Measurements from ENCODE around the gene DNAJB2.

DNAJB2 gene

DNA sequence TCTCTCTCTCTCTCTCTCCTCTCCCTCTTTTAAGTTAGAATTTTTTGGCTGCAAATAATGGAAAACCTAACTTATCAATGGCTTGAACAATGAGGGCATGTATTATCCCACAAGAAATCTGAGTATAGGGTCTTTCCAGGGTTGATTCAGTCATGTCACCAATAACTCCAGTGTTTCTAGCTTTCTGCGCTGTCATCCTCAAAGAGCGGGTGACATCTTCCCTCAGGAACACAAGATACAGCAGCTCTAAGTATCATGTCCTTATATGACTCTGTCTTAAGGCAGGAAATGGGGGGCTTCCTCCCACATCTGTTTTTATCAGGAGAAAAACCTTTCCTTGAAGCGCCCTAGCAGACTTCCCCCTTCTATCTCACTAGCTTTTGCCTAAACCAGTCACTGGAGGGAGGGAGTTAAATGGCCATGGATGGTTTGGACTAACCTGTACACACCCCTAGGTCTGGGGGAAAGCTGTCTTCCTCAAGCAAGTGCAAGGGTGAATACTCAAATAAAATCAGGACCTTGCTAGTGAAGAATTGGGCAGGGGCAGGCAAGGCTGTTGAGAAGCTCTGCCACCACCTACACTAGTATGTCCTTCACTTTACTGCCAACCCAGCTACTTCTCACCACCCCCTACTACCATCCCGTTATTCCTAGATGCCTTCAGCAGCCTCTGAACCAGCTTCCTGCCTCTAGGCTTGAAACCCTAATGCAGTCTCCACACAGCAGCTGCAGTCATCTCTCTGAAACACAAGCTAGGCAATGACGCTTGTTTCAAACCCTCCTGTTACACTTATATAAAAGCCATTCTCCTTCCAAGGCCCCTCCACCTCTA lies 17.9 kb upstream of the DNAJB2 start:
- no peak for DNase-seq

DNA sequence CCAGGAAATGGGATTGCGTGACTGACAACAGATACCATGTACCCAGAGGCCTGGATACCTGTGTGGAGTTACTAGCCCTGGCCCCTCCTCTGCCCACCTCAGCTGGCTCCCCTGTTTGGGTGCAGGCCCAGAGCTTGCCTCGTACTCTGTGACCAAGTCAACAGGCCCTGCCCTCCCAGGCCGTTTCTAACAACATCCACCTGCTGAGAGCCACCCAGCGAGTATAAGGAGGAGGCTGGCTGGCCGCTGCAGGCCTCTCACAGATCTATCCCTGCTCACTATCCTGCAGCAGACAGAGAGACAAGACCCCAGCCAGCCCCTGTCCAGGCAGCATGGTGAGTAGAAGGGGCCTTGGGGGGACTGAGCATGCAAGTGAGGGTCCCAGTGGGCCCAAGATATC lies 12.9 kb upstream of the DNAJB2 start:
- DNase-seq, result no peak

- DNase-seq, result no peak
Measured at GRCh38 chr2:219266886-219267285, 12.3 kb upstream of the DNAJB2 start.

GRCh38 chr2:219268294-219268693 lies 10.9 kb upstream of the DNAJB2 start:
- DNase-seq, result no peak

DNA sequence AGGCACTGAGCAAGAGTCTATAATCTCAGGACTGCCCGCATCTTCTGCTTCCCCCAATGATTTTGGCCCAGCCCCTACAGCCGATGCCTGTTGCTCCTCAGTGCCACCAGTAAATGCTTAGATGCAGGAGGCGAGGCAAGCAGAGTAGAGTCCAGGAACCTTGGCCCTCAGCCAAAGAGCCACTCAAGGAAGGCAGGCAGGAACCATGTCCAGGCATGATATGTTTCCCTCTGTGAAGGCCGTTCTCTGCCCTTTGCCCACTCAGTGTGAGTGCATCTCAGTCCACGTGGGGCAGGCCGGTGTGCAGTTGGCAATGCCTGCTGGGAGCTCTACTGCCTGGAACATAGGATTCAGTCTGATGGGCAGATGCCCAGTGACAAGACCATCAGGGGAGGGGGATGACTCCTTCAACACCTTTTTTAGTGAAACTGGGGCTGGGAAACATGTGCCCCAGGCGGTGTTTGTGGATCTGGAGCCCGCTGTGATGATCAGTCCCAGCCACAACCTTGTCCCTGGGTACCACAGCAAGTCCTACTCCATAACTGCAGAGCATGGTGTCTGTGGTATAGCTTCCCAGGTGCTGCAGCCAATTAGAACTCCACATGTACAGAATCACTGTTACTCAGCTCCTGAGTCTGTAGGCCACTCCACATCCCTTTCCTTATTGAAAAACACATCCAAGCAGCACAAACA lies 9.7 kb upstream of the DNAJB2 start:
- no peak for DNase-seq

- no peak for DNase-seq
Measured at GRCh38 chr2:219270055-219270372, 9.2 kb upstream of the DNAJB2 start.

DNA sequence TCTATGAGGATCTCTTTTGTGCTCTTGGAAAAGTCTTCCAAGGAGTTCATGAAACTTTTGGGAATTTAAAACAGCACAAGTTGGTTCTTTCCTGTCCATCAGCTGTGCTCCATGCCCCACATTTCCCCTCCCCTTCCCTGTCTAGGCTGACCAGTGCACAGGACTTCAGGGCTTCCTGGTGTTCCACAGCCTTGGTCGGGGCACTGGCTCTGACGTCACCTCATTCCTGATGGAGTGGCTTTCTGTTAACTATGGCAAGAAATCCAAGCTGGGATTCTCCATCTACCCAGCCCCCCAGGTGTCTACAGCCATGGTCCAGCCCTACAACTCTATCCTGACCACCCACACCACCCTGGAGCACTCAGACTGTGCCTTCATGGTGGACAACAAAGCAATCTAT lies 8.1 kb upstream of the DNAJB2 start:
- no peak for DNase-seq

DNA sequence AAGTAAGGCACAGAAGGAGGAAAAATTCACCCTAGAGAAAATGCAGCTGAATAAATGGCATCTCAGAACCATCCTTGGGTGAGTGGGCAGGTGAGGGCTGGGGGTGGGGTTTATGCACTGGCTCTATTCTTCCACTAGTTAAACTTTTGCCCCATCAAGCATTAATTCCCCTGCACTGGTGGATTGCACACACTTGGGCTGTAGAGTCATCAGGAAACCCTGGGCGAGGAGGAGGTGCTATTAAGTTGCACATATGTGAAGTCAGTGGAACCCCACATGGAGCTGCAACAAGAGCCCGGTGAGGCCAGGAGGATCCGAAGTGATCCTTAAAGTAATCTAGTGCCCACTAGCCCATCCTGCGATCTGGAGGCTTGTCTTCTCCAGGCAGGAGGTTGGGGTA lies 6.8 kb upstream of the DNAJB2 start:
- no peak for DNase-seq

GRCh38 chr2:219272995-219273394 lies 6.2 kb upstream of the DNAJB2 start:
- no peak for DNase-seq

DNA sequence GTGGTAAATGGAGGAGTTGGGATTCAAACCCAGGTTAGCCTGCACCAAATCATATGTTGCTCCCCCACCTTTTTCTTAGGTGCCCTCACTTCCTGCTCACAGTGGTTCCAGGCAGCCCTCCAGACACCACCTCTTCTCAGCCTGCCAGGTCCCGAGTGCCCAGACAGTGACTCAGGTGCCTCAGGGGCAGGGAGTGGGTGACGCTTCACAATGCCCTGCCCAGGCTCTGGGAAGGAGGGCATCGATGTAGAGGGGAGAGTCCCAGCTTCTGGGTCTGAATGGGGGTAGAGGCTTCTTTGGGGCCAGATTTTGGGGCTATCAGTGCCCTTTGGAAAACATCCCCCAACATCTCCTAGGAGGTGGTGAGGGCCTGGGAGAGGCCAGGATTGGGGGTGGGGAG lies 5.2 kb upstream of the DNAJB2 start:
- DNase-seq, result no peak

DNA sequence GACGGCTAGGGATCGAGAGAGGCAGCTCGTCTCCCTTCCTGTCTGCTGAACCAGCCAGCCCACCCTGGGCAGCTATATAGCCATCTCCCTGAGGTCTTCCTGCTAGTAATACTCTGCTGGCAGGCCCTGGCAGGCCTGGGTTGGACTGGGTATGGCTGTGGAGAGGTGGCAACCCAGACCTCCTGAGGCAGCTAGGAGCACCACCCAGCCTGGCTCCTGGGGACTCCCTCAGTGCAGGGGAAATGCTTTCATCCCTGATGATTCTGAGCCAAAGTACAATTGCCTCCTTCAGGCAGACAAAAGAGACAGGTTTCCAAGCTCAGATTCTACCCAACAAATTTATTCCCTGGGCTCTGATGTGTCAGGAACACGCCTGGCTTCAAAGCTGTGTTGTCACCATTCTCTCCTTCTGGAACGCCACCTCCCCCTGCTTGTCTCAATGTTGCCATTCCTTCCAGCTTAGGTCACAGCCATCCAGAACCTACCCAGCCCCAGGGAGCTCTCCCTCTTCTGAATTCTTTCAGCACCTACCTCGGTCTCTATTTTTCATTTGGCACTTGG lies 4.7 kb upstream of the DNAJB2 start:
- no peak for DNase-seq

DNA sequence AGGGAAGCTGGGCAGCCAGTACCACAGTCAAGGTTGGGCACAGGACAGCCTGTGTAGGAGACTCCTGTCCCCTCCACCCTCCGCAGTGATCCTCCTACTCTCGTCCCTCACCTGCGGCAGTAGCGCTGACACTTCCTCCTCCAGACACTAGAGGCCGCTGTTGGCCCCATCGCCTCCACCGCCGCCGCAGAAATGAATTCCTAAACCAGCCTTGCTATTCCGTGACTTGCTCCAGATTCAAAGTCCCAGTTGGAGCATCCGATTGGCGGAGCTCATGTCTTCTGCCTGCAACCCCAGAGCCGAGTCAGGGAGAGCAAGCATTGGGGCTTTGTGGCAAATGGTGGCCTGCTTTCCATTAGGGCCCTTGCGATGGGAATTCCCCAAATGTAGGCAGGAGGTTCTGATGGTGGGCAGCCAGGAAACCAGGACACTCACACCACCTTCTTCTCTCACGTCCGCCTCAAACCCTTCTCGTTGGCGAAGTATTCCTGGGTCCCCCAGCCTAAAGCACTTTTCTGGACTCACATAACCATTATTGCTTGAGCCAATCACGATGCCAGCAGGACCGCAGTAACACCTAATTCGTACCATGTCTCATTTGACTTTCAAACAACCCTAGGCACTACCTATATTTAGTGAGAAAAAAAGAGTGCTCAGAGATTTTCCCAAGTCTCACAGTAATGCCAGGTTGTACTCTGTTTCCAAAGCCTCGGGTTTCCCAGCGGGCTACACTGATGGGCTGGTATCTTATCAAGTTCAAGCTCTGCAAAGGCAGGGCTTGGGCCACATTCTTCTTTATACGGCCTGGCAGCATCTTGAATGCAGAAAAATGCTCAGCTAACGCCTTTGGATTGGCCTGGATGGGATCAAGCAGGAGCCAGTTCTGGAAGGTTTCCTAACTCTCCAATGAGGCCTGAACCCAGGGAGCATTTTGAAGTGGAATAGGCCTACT lies 1.2 kb upstream of the DNAJB2 start:
- DNase-seq, result peak; percentile 68

DNA sequence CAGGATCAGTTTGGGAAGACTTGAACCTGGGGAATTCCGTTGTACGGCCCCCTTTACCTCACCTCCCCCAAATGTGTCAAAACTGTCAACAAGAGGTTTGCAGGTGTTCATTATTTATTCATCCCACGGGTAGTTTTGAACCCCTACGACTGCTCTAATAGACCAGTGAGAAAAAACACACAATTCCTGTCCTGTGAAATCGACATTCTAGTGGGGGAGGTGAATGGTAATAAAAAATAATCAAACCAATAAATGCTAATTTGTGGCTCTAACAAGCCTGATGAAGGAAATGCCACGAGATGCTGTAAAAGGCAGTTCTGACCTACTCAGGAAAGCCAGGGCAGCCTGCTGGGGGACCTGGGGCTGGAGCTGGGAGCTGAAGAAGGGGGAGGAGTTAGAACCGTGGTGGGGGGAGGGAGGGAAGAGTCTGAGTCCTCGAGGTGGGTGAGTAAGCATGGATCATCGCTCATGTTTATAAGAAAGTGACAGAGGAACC lies 463 bp upstream of the DNAJB2 start:
- no peak for DNase-seq

GRCh38 chr2:219279916-219280516 lies 850 bp downstream of the DNAJB2 start:
- no peak for DNase-seq

DNA sequence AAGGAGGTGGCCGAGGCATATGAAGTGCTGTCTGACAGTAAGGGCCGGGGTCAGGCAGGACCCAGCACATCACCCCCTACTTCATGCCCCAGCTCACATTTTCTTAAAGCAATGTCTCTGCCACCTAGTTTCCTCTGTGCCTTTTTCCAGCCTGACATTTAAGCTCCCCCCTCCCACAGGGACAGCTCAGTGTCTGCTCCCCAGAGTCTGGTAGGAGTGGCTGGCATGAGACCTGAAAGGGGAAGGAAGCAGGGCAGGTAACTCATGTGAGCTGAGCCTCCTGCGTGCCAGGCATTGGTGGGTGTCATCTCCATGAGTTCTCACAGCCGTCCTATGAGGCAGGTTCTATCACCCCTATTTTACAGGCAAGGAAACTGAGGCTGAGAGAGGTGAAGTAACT lies 1.5 kb downstream of the DNAJB2 start:
- no peak for DNase-seq

- DNase-seq, result no peak
Measured at GRCh38 chr2:219281588-219281987, 2.4 kb downstream of the DNAJB2 start.

GRCh38 chr2:219282375-219282774 lies 3.2 kb downstream of the DNAJB2 start:
- no peak for DNase-seq

DNA sequence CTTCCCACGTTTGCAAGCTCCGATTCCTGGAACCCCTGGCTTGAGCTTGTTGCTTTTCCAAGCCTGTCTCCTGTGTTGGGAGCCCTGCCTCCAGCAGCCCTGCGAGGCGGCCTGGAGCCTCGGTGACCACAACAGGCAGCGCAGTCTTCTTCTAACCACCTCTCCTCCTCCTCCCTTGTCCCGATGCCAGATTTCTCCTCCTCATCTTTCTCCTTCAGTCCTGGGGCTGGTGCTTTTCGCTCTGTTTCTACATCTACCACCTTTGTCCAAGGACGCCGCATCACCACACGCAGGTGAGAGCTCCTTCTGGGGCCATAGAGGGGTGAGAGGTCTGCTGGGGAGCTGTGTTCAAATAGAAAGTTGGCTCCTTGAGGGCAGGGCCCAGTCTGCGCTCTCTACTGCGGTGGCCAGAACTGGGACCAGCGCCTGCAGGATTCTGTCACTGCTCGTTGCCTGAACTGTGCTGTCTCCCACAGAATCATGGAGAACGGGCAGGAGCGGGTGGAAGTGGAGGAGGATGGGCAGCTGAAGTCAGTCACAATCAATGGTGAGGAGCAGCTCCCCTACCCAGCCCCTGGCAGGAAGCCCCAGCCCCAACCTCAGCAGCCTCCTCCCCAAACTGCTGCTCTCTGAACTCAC lies 3.9 kb downstream of the DNAJB2 start:
- DNase-seq, result no peak

DNA sequence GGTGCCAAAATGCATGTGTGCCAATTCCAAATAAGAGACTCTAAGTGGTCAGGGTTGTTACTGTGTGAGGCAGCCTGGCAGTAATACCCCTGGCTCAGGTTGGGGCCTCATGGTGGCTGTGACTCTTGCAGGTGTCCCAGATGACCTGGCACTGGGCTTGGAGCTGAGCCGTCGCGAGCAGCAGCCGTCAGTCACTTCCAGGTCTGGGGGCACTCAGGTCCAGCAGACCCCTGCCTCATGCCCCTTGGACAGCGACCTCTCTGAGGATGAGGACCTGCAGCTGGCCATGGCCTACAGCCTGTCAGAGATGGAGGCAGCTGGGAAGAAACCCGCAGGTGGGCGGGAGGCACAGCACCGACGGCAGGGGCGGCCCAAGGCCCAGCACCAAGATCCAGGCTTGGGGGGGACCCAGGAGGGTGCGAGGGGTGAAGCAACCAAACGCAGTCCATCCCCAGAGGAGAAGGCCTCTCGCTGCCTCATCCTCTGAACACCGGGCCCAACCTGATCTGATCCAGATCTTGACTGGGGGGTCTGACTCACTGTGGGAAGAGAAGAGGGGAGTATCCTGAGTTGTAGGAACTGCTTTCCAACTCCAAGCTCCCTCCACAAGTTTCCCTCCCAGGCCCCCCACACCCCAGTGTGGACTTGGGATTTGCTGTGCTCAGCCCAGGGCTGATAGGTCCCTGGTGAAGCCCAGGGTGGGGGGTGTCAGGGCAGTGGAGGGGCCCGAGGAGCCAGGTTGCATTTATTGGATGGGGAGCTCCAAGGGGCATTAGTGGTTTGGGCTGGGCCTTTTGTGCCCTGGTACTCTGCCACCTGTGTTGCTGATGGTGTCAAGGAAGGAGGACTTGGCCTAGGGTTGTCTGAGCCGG lies 5.6 kb downstream of the DNAJB2 start:
- no peak for DNase-seq

GRCh38 chr2:219285373-219285735 lies 6.2 kb downstream of the DNAJB2 start:
- DNase-seq, result no peak

DNA sequence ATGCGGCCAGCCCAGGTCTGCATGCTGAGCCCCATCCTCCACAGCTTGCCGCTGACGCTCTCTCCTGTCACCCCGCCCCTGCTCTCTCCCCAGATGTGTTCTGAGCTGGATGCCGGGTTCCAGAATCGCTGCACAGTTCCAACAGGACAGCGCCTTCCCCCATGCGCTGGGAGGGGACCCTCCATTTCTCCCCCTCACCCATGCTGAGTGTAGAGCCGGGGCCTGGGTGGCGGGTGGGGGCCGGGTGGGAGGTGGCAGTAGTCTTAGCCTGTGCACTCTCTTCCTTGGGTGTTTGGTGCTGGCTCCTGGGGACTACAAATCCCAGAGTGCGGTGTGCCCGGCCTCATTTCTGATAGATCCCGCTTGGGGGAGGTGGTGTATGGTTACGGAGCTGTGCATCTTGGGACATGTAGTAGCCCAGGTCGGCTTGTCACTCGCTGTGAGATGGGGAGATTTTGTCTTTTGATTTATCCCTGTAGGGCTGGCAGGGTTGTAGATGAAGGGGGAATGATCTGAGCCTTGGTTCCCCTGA lies 6.8 kb downstream of the DNAJB2 start:
- DNase-seq, result no peak

Data from CD4-positive, alpha-beta T cell treated with Interleukin-4 for 4 hours (primary cell).